ENCODE results near the gene SLAMF1. TPM values are rescaled to one million over a fixed set of nuclear protein-coding genes. Genes with fewer than 3 reads are reported as not detected.
"Not testable (repeated sequence)": the region's sequence is repeated elsewhere in the genome, so short reads cannot be mapped to it uniquely, and the experiment has no call there.

SLAMF1 gene
- total and polyA plus RNA-seq, 9 of the 15 experiments (the other 6 are each of a cell fraction or from before 2014, with no cell fraction given), result 0.04 to 0.17 (median 0.11) TPM; not detected in 4

GRCh38 chr1:160652065-160652641 lies 5.3 kb upstream of the SLAMF1 start (continued):
- TF ChIP-seq NR4A1 (CRISPR knock-in tag; IDR thresholded peaks at IDR 0.05) (peak; percentile 52; the same call in 1 of the 2 replicates), NR4A1 (tag; IDR thresholded peaks at IDR 0.05) (peak; percentile 94), ZBTB9 (CRISPR knock-in tag; IDR thresholded peaks at IDR 0.05) (peak; percentile 85), BACH1 (tag; IDR thresholded peaks at IDR 0.05) (peak; percentile 73), TEAD4 (IDR thresholded peaks at IDR 0.05; ENCODE audit: low read length) (0 out of 2 replicates have a peak, but pooled peaks have one; percentile 28), BHLHE40 (IDR thresholded peaks at IDR 0.05; ENCODE audit: low read length) (peak; percentile 58; the same call in 1 of the 2 replicates), NFE2L1 (tag; IDR thresholded peaks at IDR 0.05; ENCODE audit: borderline replicate concordance, low read depth) (0 out of 2 replicates have a peak, but pooled peaks have one; percentile 23), TAL1 (IDR thresholded peaks at IDR 0.05) (peak; percentile 10; the same call in 1 of the 2 replicates), PBX2 (tag; conservative IDR thresholded peaks at IDR 0.05; ENCODE audit: low read depth) (peak; percentile 45; the same call in 1 of the 2 replicates), ZNF140 (CRISPR knock-in tag; IDR thresholded peaks at IDR 0.05) (peak; percentile 21; the same call in 1 of the 2 replicates), PTTG1 (tag; IDR thresholded peaks at IDR 0.05; ENCODE audit: low read depth) (peak; percentile 85; the same call in 1 of the 2 replicates), ZBTB12 (CRISPR knock-in tag; IDR thresholded peaks at IDR 0.05) (0 out of 2 replicates have a peak, but pooled peaks have one; percentile 49), ZNF740 (tag; IDR thresholded peaks at IDR 0.05) (peak in 1 of 2 experiments; percentile 77; a peak in 2 of 4 replicates)
- TF ChIP-seq TEAD4 (CRISPR knock-in tag; IDR thresholded peaks at IDR 0.05; ENCODE audit: borderline replicate concordance); PBX2 (CRISPR knock-in tag; IDR thresholded peaks at IDR 0.05; ENCODE audit: low read depth); ZNF740 (CRISPR knock-in tag; IDR thresholded peaks at IDR 0.05): not testable (repeated sequence)
